NB4 (cell line): ENCODE results near the gene SETD6.

Experiments used
- DNase-seq: peaks from one replicate; pipeline ENCODE4 v3.0.0; 2010; ENCODE audit warnings: low read depth
- H3K4me3 ChIP-seq: one replicate; pipeline ENCODE4 v1.5.1; 2011; ENCODE audit warnings: mild to moderate bottlenecking, low read depth, low read length, moderate library complexity
- CTCF ChIP-seq: IDR thresholded peaks from one replicate; pipeline ENCODE4 v1.5.1; 2012; ENCODE audit warnings: low read depth, low read length
- MAX ChIP-seq: IDR thresholded peaks from 2 replicates; pipeline ENCODE4 v1.6.1; 2011; ENCODE audit warnings: low read depth, low read length
- MYC ChIP-seq: IDR thresholded peaks from 2 replicates; pipeline ENCODE4 v1.6.1; 2011; ENCODE audit warnings: low read depth, low read length
- POLR2A ChIP-seq: IDR thresholded peaks from 2 replicates; pipeline ENCODE4 v1.6.1; 2011; ENCODE audit warnings: mild to moderate bottlenecking; ENCODE audit not compliant: insufficient read length; ENCODE audit errors: extremely low read depth

Gene SETD6

GRCh38 chr16:58500430-58501241 lies 14.7 kb upstream of the SETD6 start:
- no peak overlapping the region for H3K4me3 ChIP-seq
- no peak for TF ChIP-seq POLR2A
- no peak for TF ChIP-seq MAX
- no peak for DNase-seq

GRCh38 chr16:58501242-58502131 lies 13.8 kb upstream of the SETD6 start:
- DNase-seq: no peak
- TF ChIP-seq CTCF: no peak
- TF ChIP-seq POLR2A: no peak
- no peak for TF ChIP-seq MYC
- no peak for TF ChIP-seq MAX
- no peak overlapping the region for H3K4me3 ChIP-seq

- TF ChIP-seq MAX (no peak), MYC (no peak), CTCF (no peak), POLR2A (no peak)
- DNase-seq: no peak
- no peak overlapping the region for H3K4me3 ChIP-seq
These were observed 12.9 kb upstream of the SETD6 start for GRCh38 chr16:58502217-58502921.

GRCh38 chr16:58503166-58503862 lies 12.0 kb upstream of the SETD6 start:
- TF ChIP-seq MYC (no peak), MAX (no peak), POLR2A (no peak), CTCF (no peak)
- H3K4me3 ChIP-seq: no peak overlapping the region
- DNase-seq: no peak

- no peak for DNase-seq
- no peak overlapping the region for H3K4me3 ChIP-seq
- TF ChIP-seq MYC: no peak
These were observed 11.2 kb upstream of the SETD6 start for GRCh38 chr16:58503863-58504688.
